Upper lobe of left lung (tissue), 4 donors: ENCODE results near the gene GPC5.

Experiments
- EP300 ChIP-seq, 4 donors: sonication (generic); formaldehyde crosslinking; IDR thresholded peaks; one replicate each; pipeline ENCODE4 v1.5.1; 2017; ENCODE audit warnings: antibody characterized with exemption in 4 of 4, control low read depth in 2 of 4
- POLR2A ChIP-seq, 4 donors: fragments of 450-650 bp; IDR thresholded peaks; one replicate each; pipeline ENCODE4 v1.5.1; 2016 to 2017; ENCODE audit warnings: antibody characterized with exemption in 4 of 4, mild to moderate bottlenecking in 2 of 4
- POLR2AphosphoS5 ChIP-seq, 2 donors: sonication (generic); formaldehyde crosslinking; IDR thresholded peaks; one replicate each; pipeline ENCODE4 v1.5.1; 2017; ENCODE audit warnings: antibody characterized with exemption in 2 of 2
- TF ChIP-seq, protein P1 (sequence below), 6 experiments: fragments of 450-650 bp in 4 of 6; fragments of 200-600 bp in 2 of 6; sonication (generic) in 2 of 6; IDR thresholded peaks; one replicate each; pipeline ENCODE4 v1.5.1; 2016 to 2019; ENCODE audit warnings: antibody characterized with exemption in 6 of 6

DNA sequence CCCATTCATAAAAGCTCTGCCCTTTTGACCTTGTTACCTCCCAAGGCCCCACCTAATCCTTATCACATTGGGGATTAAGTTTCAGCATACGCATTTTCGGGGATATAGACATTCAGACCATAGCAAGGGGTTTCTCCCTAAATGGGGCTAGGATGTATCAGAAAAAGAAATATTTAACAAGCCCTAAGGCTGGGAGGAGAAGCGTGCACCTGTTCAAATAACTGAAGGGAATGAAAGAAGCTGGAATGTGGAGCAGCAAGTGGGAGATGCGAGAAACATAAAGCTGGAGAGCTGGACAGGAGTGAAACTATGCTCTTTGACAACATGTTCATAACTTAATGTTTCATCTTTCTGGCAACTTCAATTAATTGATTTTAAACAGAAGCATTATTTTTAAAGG is 1016.4 kb downstream of the GPC5 start:
- TF ChIP-seq, protein P1, sequence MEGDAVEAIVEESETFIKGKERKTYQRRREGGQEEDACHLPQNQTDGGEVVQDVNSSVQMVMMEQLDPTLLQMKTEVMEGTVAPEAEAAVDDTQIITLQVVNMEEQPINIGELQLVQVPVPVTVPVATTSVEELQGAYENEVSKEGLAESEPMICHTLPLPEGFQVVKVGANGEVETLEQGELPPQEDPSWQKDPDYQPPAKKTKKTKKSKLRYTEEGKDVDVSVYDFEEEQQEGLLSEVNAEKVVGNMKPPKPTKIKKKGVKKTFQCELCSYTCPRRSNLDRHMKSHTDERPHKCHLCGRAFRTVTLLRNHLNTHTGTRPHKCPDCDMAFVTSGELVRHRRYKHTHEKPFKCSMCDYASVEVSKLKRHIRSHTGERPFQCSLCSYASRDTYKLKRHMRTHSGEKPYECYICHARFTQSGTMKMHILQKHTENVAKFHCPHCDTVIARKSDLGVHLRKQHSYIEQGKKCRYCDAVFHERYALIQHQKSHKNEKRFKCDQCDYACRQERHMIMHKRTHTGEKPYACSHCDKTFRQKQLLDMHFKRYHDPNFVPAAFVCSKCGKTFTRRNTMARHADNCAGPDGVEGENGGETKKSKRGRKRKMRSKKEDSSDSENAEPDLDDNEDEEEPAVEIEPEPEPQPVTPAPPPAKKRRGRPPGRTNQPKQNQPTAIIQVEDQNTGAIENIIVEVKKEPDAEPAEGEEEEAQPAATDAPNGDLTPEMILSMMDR (IDR thresholded peaks at IDR 0.05): no peak
- TF ChIP-seq POLR2A (IDR thresholded peaks at IDR 0.05) (no peak), POLR2AphosphoS5 (IDR thresholded peaks at IDR 0.05) (no peak), EP300 (IDR thresholded peaks at IDR 0.05) (no peak)
